K562 (cell line): ENCODE data around the gene PTPN9. TPM values are rescaled to one million over a fixed set of nuclear protein-coding genes. Genes with fewer than 3 reads are reported as not detected.

Experiments
- ATAC-seq: fragments of 200-7000 bp; cut with Tn5 transposase; 3 replicates; pipeline ENCODE4 v1.9.1; 2020; ENCODE audit warnings: moderate library complexity
- BruUV-seq: library from RNA; stranded (reverse); fragments of 400-500 nt; replicated peaks from 2 replicates; lab custom pipeline; 2021; lab: Mats Ljungman, UMichigan
- CTCF ChIA-PET: fragments of 300-600 bp; formaldehyde crosslinking; extraction: SDS; loops from one replicate; lab custom pipeline; 2021; ENCODE audit warnings: low intra/inter-chr PET ratio; lab: Yijun Ruan, JAX
- POLR2A ChIA-PET: fragments of 300-600, 350-650 bp; sonication (Branson Sonifier 250); formaldehyde crosslinking; extraction: SDS; loops from one replicate; lab custom pipeline; 2021; ENCODE audit warnings: antibody characterized with exemption, inconsistent platforms; lab: Yijun Ruan, JAX
- DNase-seq, 4 experiments: peaks; one replicate each; pipeline versions ENCODE4 v3.0.0 to v3.0.0-alpha.2; 2011 to 2018; ENCODE audit warnings: low spot score in 3 of 4, mixed read lengths in 3 of 4; ENCODE audit errors: extremely low read depth in 1 of 4
- FAIRE-seq: peaks from 2 replicates; lab custom pipeline; 2011; peaks lifted over from hg19 to GRCh38; lab: Jason Lieb, UNC
- H2AFZ ChIP-seq: 2 replicates; pipeline ENCODE4 v1.6.0; 2011; ENCODE audit warnings: low read depth, low read length, control low read depth, inconsistent platforms
- H3K27ac ChIP-seq: fragments of 200-600 bp; 3 replicates; pipeline ENCODE4 v1.8.0; 2011; ENCODE audit warnings: low read depth, mild to moderate bottlenecking, control low read depth, inconsistent platforms, low read length, moderate library complexity, mixed read lengths; ENCODE audit errors: extremely low read depth
- H3K27me3 ChIP-seq, 2 experiments: fragments of 300-600 bp in 1 of 2; 2 replicates in 1 of 2; 3 replicates in 1 of 2; pipeline versions ENCODE4 v1.6.0 to v1.8.0; 2011; ENCODE audit warnings: inconsistent platforms in 2 of 2, low read length in 2 of 2, mild to moderate bottlenecking in 1 of 2, mixed read lengths in 1 of 2, moderate library complexity in 1 of 2; ENCODE audit not compliant: control insufficient read depth in 2 of 2, insufficient read depth in 2 of 2
- H3K36me3 ChIP-seq: fragments of 300-600 bp; 3 replicates; pipeline ENCODE4 v1.8.0; 2011; ENCODE audit warnings: mild to moderate bottlenecking, low read length, inconsistent platforms; ENCODE audit not compliant: control insufficient read depth, insufficient read depth
- H3K4me1 ChIP-seq, 2 experiments: fragments of 200-600 bp in 1 of 2; replicated peaks in 1 of 2; 2 replicates in 1 of 2; 3 replicates in 1 of 2; pipeline versions ENCODE4 v1.5.1 to v1.8.0; 2011; ENCODE audit warnings: inconsistent platforms in 2 of 2, low read length in 2 of 2, mild to moderate bottlenecking in 1 of 2, mixed read lengths in 1 of 2, moderate library complexity in 1 of 2; ENCODE audit not compliant: control insufficient read depth in 2 of 2, insufficient read depth in 2 of 2
- H3K4me2 ChIP-seq: 2 replicates; pipeline ENCODE4 v1.6.1; 2011; ENCODE audit warnings: low read length, control low read depth, inconsistent platforms, mixed read lengths; ENCODE audit not compliant: insufficient read depth
- H3K4me3 ChIP-seq: fragments of 200-600 bp; sonication (generic), shearing (Covaris generic); 2 replicates; pipeline ENCODE4 v1.5.1; 2016; ENCODE audit warnings: control low read depth, inconsistent platforms
- H3K79me2 ChIP-seq: fragments of 200-600 bp; 3 replicates; pipeline ENCODE4 v1.8.0; 2011; ENCODE audit warnings: low read length, inconsistent platforms; ENCODE audit not compliant: control insufficient read depth, insufficient read depth
- H3K9ac ChIP-seq, 2 experiments: 2 replicates each; pipeline versions ENCODE4 v1.6.0 to v1.6.1; 2011; ENCODE audit warnings: low read depth in 2 of 2, low read length in 2 of 2, control low read depth in 1 of 2, inconsistent platforms in 1 of 2, mild to moderate bottlenecking in 1 of 2, mixed read lengths in 1 of 2; ENCODE audit not compliant: insufficient read depth in 1 of 2
- H3K9me1 ChIP-seq: one replicate; pipeline ENCODE4 v1.6.0; 2011; ENCODE audit warnings: inconsistent platforms, mild to moderate bottlenecking, low read length, moderate library complexity; ENCODE audit not compliant: control insufficient read depth, insufficient read depth
- H3K9me3 ChIP-seq: replicated peaks from 2 replicates; pipeline ENCODE4 v1.5.1; 2011; ENCODE audit warnings: low read depth, low read length, inconsistent platforms; ENCODE audit not compliant: control insufficient read depth, insufficient read depth
- H4K20me1 ChIP-seq: replicated peaks from 2 replicates; pipeline ENCODE4 v1.6.1; 2011; ENCODE audit warnings: low read length, inconsistent platforms, mixed read lengths; ENCODE audit not compliant: control insufficient read depth, insufficient read depth
- BRCA1 ChIP-seq, 2 experiments: fragments of 450-650 bp in 1 of 2; sonication (generic) in 1 of 2; formaldehyde crosslinking in 1 of 2; IDR thresholded peaks; 2 replicates each; pipeline versions ENCODE4 v1.5.0 to v1.6.1; 2017 to 2020; ENCODE audit warnings: mild to moderate bottlenecking in 1 of 2, missing genetic modification reagents in 1 of 2
- FOS ChIP-seq: IDR thresholded peaks from 3 replicates; pipeline ENCODE4 v1.6.1; 2011; ENCODE audit not compliant: insufficient read length; ENCODE audit errors: extremely low read depth
- IRF1 ChIP-seq: sonication (generic); formaldehyde crosslinking; IDR thresholded peaks from 2 replicates; pipeline ENCODE4 v1.8.0; 2022; ENCODE audit warnings: missing genetic modification reagents, mild to moderate bottlenecking, borderline replicate concordance
- L3MBTL2 ChIP-seq: fragments of 450-650 bp; IDR thresholded peaks from 2 replicates; pipeline ENCODE4 v1.6.1; 2016; ENCODE audit warnings: mild to moderate bottlenecking, moderate library complexity
- LEF1 ChIP-seq: fragments of 450-650 bp; IDR thresholded peaks from 2 replicates; pipeline ENCODE4 v1.6.1; 2016; ENCODE audit warnings: mild to moderate bottlenecking
- MBD1 ChIP-seq: fragments of 250-450 bp; sonication (Bioruptor Pico); IDR thresholded peaks from 2 replicates; pipeline ENCODE4 v1.8.0; 2022; ENCODE audit warnings: inconsistent platforms
- NFIC ChIP-seq: fragments of 450-650 bp; IDR thresholded peaks from 2 replicates; pipeline ENCODE4 v1.6.1; 2017; ENCODE audit warnings: mild to moderate bottlenecking, inconsistent platforms
- PRPF4 ChIP-seq: fragments of 200-400 bp; formaldehyde crosslinking; IDR thresholded peaks from one replicate; pipeline ENCODE4 v1.6.1; 2017; ENCODE audit warnings: low read length, low read depth, mild to moderate bottlenecking; ENCODE audit not compliant: insufficient read depth, poor library complexity, severe bottlenecking
- TARDBP ChIP-seq: fragments of 450-650 bp; IDR thresholded peaks from 2 replicates; pipeline ENCODE4 v1.6.1; 2016
- ZNF507 ChIP-seq: conservative IDR thresholded peaks from 2 replicates; pipeline ENCODE4 v1.6.1; 2017; ENCODE audit warnings: missing genetic modification characterization, missing compliant biosample characterization
- ZNF589 ChIP-seq: fragments of 200-800 bp; sonication (Bioruptor generic); IDR thresholded peaks from 2 replicates; pipeline ENCODE4 v1.6.1; 2016; ENCODE audit warnings: low read depth, missing genetic modification characterization, missing compliant biosample characterization
- ZSCAN29 ChIP-seq: fragments of 450-650 bp; IDR thresholded peaks from 2 replicates; pipeline ENCODE4 v1.6.1; 2017
- WGBS: fragments of 100-300 bp; shearing (Covaris generic); methylation state at CpG from one replicate; pipeline ENCODE4 v1.1.6; 2016; ENCODE audit warnings: low coverage, mixed read lengths; ENCODE audit not compliant: insufficient coverage; ENCODE audit errors: missing lambda C conversion rate; 5-methylcytosine and 5-hydroxymethylcytosine counted together
- in situ Hi-C: fragments of 300-500 bp; cut with MboI; formaldehyde crosslinking; loops from 4 replicates; pipeline ENCODE4 v1.15.0; 2018; ENCODE audit warnings: inconsistent platforms, mixed read lengths
- intact Hi-C: fragments of 100-400 bp; cut with micrococcal nuclease; formaldehyde crosslinking; loops from 2 replicates; pipeline ENCODE4 v1.14.2; 2022
- polyA plus RNA-seq, 8 experiments: library from polyadenylated mRNA; depleted of rRNA in 4 of 8; stranded (reverse) in 5 of 8; unstranded in 3 of 8; fragments of >200 nt; fragmentation: Nextera tagmentation in 2 of 8; fragmentation: Illumina TruSeq in 1 of 8; extraction: Ambion mirVana in 2 of 8; extraction: Trizol in 1 of 8; gene quantifications; 2 replicates each; pipeline versions ENCODE4 v1.2.1 to v1.2.3, GENCODE V29; 2011 to 2014; ENCODE audit warnings: inconsistent platforms in 1 of 8, missing spikeins in 1 of 8
- total RNA-seq, 7 experiments: library from RNA; depleted of rRNA in 6 of 7; stranded (reverse); fragments of >200 nt in 6 of 7; fragmentation: Illumina TruSeq in 2 of 7; extraction: Trizol in 2 of 7; gene quantifications; 2 replicates each; pipeline versions ENCODE4 v1.2.1 to v1.2.3, GENCODE V29; 2011 to 2021; ENCODE audit warnings: low replicate concordance in 1 of 7
- TF ChIP-seq, protein P1 (sequence below): sonication (generic); formaldehyde crosslinking; IDR thresholded peaks from 2 replicates; pipeline ENCODE4 v1.8.1; 2022; ENCODE audit warnings: missing genetic modification reagents

PTPN9 gene
- total and polyA plus RNA-seq, 9 of the 15 experiments (the other 6 are each of a cell fraction or from before 2014, with no cell fraction given) = 5.0 to 24.0 (median 14.2) TPM

GRCh38 chr15:75578948-75579920 is at the start of gene PTPN9 (continued):
- no peak for TF ChIP-seq IRF1
- peak; percentile 37; the same call in 1 of the 2 replicates for TF ChIP-seq NFIC
- TF ChIP-seq ZNF507 (tag) = no peak
- peak; percentile 81 for TF ChIP-seq PRPF4
- 0 out of 2 replicates have a peak, but pooled peaks have one; percentile 21 for TF ChIP-seq TARDBP
- TF ChIP-seq, all 486 proteins: peak for 61

GRCh38 chr15:75625542-75626347 is 46.6 kb upstream of the PTPN9 start, which contains the start of gene SNUPN:
Gene SNUPN (minus strand): TSS chr15:75625725. CDS start chr15:75621051, 4,674 bp downstream.
- ChIA-PET CTCF (interaction anchor here (0.6 to 0.9 kb wide), 3 partner anchors 15 to 374 kb away, joined by 3 to 4 read pairs (median 3); no protein-coding TSS in a partner anchor), POLR2A (interaction anchor here (0.6 to 4.0 kb wide), 19 partner anchors 10 to 1238 kb away, joined by 3 to 60 read pairs (median 5); partner anchors contain the start of genes FAM219B, IMP3, MAN2C1 and PTPN9)
- peak; percentile 91 for ATAC-seq
- Histone ChIP-seq H2AFZ (peak within 1 kb of the TSS; percentile 90), H3K9ac (peak within 1 kb of the TSS; percentile 97 to 98), H3K27me3 (no peaks in the 10 kb centered on the region), H3K9me3 (no peaks in the 10 kb centered on the region), H3K9me1 (no peaks in the 10 kb centered on the region), H3K27ac (peak within 1 kb of the TSS; percentile 91), H3K4me2 (peak within 1 kb of the TSS; percentile 82), H3K79me2 (peaks cover 13% of the 10 kb centered on the region), H3K36me3 (peaks cover 4% of the 10 kb centered on the region; the same call in 1 of the 3 replicates), H4K20me1 (no peaks in the 10 kb centered on the region), H3K4me1 (peaks cover 20 to 23% of the 10 kb centered on the region in 2 experiments), H3K4me3 (peak within 1 kb of the TSS; percentile 99)
- BruUV-seq = TSS peak; percentile 96
- FAIRE-seq = peak; percentile 89
- in situ Hi-C loops = no loop called here
- 2% methylated on average over 31 of the region's 47 CpGs for WGBS
- DNase-seq = peak; percentile 95 to 99 (median 96)
- intact Hi-C loops = loop anchor here (1.0 to 5.0 kb wide), 3 partner anchors 15 to 57 kb away; partner anchors contain the start of genes IMP3 and PTPN9
- TF ChIP-seq FOS (no peak), ZNF589 (CRISPR knock-in tag) (no peak), LEF1 (0 out of 2 replicates have a peak, but pooled peaks have one; percentile 38), L3MBTL2 (peak; percentile 79), MBD1 (CRISPR knock-in tag) (no peak), ZSCAN29 (no peak), BRCA1 (IDR thresholded peaks at IDR 0.05) (no peak), BRCA1 (CRISPR knock-in tag; IDR thresholded peaks at IDR 0.05) (no peak)
- TF ChIP-seq, protein P1, sequence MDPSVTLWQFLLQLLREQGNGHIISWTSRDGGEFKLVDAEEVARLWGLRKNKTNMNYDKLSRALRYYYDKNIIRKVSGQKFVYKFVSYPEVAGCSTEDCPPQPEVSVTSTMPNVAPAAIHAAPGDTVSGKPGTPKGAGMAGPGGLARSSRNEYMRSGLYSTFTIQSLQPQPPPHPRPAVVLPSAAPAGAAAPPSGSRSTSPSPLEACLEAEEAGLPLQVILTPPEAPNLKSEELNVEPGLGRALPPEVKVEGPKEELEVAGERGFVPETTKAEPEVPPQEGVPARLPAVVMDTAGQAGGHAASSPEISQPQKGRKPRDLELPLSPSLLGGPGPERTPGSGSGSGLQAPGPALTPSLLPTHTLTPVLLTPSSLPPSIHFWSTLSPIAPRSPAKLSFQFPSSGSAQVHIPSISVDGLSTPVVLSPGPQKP (CRISPR knock-in tag) = no peak
